H1 (cell line): ENCODE results near the gene CNNM1. TPM values are rescaled to one million over a fixed set of nuclear protein-coding genes. Genes with fewer than 3 reads are reported as not detected.

Experiments used
- EGR1 ChIP-seq: IDR thresholded peaks from 2 replicates; pipeline ENCODE4 v1.6.1; 2011; ENCODE audit warnings: low read depth, low read length, borderline replicate concordance
- SUZ12 ChIP-seq: fragments of 200-600 bp; sonication (generic); IDR thresholded peaks from 2 replicates; pipeline ENCODE4 v1.6.1; 2012; ENCODE audit warnings: mild to moderate bottlenecking, inconsistent platforms, low read length, moderate library complexity, mixed read lengths
- polyA plus RNA-seq, 7 experiments: library from polyadenylated mRNA; depleted of rRNA in 3 of 7; stranded (reverse) in 5 of 7; unstranded in 2 of 7; fragments of >200 nt in 5 of 7; fragments of 200-250 nt in 2 of 7; gene quantifications; 1 replicate in 5 of 7; 2 replicates in 1 of 7; 4 replicates in 1 of 7; pipeline versions ENCODE4 v1.2.1 to v1.2.3, GENCODE V29; 2011 to 2013; ENCODE audit warnings: missing spikeins in 2 of 7, mixed read lengths in 2 of 7
- total RNA-seq: library from RNA; stranded (reverse); fragmentation: NEBNext Ultra II Directional; extraction: Animal tissue kit (Norgen Biotek cat#: 25700); gene quantifications from 2 replicates; pipeline ENCODE4 v1.2.1, GENCODE V29; 2021

The CNNM1 gene
- total and polyA plus RNA-seq, 2 of the 8 experiments (the other 6 are each of a cell fraction or from before 2014, with no cell fraction given), result 0.74 to 0.92 TPM

- TF ChIP-seq EGR1, result no peak
- no peak for TF ChIP-seq SUZ12
- TF ChIP-seq, all 59 proteins: peak for 0
Measured at GRCh38 chr10:99365311-99365710, 36.2 kb downstream of the CNNM1 start (continued).
